ENCODE data around the gene HOXB3. TPM values are rescaled to one million over a fixed set of nuclear protein-coding genes. Genes with fewer than 3 reads are reported as not detected.

HOXB3 gene
- polyA plus RNA-seq, 1 donor = 30.8 TPM

- peaks cover 8% of the 10 kb centered on the region for H3K9me3 ChIP-seq (ENCODE audit: control insufficient read depth, low read depth, low read length)
- peaks cover 13% of the 10 kb centered on the region for H3K36me3 ChIP-seq (ENCODE audit: control insufficient read depth, insufficient read depth, low read length)
- peaks cover 16% of the 10 kb centered on the region for H3K4me1 ChIP-seq (ENCODE audit: control insufficient read depth, insufficient read depth, low read length)
- WGBS (ENCODE audit: insufficient coverage, low lambda C conversion rate) = no CpG with 5 or more reads among the region's 10 CpGs
- DNase-seq = peak in 1 of 2 donors; percentile 49
- peaks cover 87% of the 10 kb centered on the region for H3K27me3 ChIP-seq (ENCODE audit: control insufficient read depth, insufficient read depth, low read length)
- H3K27ac ChIP-seq (ENCODE audit: low read length) = peak overlapping the region; percentile 88
- peak overlapping the region; percentile 0 for H3K4me3 ChIP-seq (ENCODE audit: low read length)
These were observed 42.9 kb downstream of the HOXB3 start for GRCh38 chr17:48546924-48547807.

GRCh38 chr17:48546137-48546923 is 43.7 kb downstream of the HOXB3 start:
- WGBS (ENCODE audit: insufficient coverage, low lambda C conversion rate) = no CpG with 5 or more reads among the region's 10 CpGs
- peaks cover 9% of the 10 kb centered on the region for H3K36me3 ChIP-seq (ENCODE audit: control insufficient read depth, insufficient read depth, low read length)
- H3K27me3 ChIP-seq (ENCODE audit: control insufficient read depth, insufficient read depth, low read length) = peaks cover 87% of the 10 kb centered on the region
- peaks cover 12% of the 10 kb centered on the region for H3K9me3 ChIP-seq (ENCODE audit: control insufficient read depth, low read depth, low read length)
- peak overlapping the region; percentile 88 for H3K27ac ChIP-seq (ENCODE audit: low read length)
- H3K4me3 ChIP-seq (ENCODE audit: low read length) = peak overlapping the region; percentile 0
- H3K4me1 ChIP-seq (ENCODE audit: control insufficient read depth, insufficient read depth, low read length) = peaks cover 13% of the 10 kb centered on the region
- DNase-seq = no peak

DNA sequence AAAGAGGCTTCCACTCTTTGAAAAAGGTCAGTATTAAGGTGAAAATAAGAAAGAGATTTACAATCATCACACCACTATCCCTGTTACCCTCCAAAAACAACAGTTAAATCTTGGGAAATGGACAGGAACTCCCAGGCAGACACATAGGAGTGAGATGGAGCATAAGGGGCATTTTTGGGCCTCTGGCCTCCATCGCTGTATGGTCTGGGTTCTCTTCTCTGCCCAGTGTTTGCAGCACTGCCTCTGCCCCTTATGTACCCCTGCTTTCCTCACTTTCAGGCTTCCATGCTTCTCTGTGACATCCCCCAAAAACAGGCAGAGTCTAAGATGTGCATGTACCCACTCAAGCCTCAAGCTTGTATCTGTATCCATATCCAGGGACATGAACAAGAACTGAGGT is 44.5 kb downstream of the HOXB3 start:
- H3K4me1 ChIP-seq (ENCODE audit: control insufficient read depth, insufficient read depth, low read length) = peaks cover 13% of the 10 kb centered on the region
- WGBS (ENCODE audit: insufficient coverage, low lambda C conversion rate) = no CpG with 5 or more reads among the region's 1 CpG
- DNase-seq = no peak
- no peak overlapping the region for H3K4me3 ChIP-seq (ENCODE audit: low read length)
- H3K9me3 ChIP-seq (ENCODE audit: control insufficient read depth, low read depth, low read length) = peaks cover 10% of the 10 kb centered on the region
- peak overlapping the region; percentile 88 for H3K27ac ChIP-seq (ENCODE audit: low read length)
- H3K36me3 ChIP-seq (ENCODE audit: control insufficient read depth, insufficient read depth, low read length) = peaks cover 7% of the 10 kb centered on the region
- H3K27me3 ChIP-seq (ENCODE audit: control insufficient read depth, insufficient read depth, low read length) = peaks cover 89% of the 10 kb centered on the region

GRCh38 chr17:48545022-48545375 is 45.0 kb downstream of the HOXB3 start, which contains the start of gene HOXB2:
Gene HOXB2 (minus strand): TSS chr17:48545109. CDS start chr17:48544911, 198 bp downstream.
- DNase-seq = no peak
- Histone ChIP-seq H3K4me1 (ENCODE audit: control insufficient read depth, insufficient read depth, low read length) (peaks cover 17% of the 10 kb centered on the region), H3K27ac (ENCODE audit: low read length) (peak within 1 kb of the TSS; percentile 88), H3K9me3 (ENCODE audit: control insufficient read depth, low read depth, low read length) (peaks cover 7% of the 10 kb centered on the region), H3K4me3 (ENCODE audit: low read length) (peak within 1 kb of the TSS; percentile 70), H3K36me3 (ENCODE audit: control insufficient read depth, insufficient read depth, low read length) (peaks cover 4% of the 10 kb centered on the region), H3K27me3 (ENCODE audit: control insufficient read depth, insufficient read depth, low read length) (peaks cover 89% of the 10 kb centered on the region)
- 80% methylated on average over 1 of the region's 12 CpGs for WGBS (ENCODE audit: insufficient coverage, low lambda C conversion rate)

GRCh38 chr17:48544349-48545021 is 45.6 kb downstream of the HOXB3 start:
- Histone ChIP-seq H3K27ac (ENCODE audit: low read length) (peak overlapping the region; percentile 88), H3K4me3 (ENCODE audit: low read length) (peak overlapping the region; percentile 70), H3K9me3 (ENCODE audit: control insufficient read depth, low read depth, low read length) (peaks cover 7% of the 10 kb centered on the region), H3K27me3 (ENCODE audit: control insufficient read depth, insufficient read depth, low read length) (peaks cover 89% of the 10 kb centered on the region), H3K4me1 (ENCODE audit: control insufficient read depth, insufficient read depth, low read length) (peaks cover 17% of the 10 kb centered on the region), H3K36me3 (ENCODE audit: control insufficient read depth, insufficient read depth, low read length) (peaks cover under 1% of the 10 kb centered on the region)
- no CpG with 5 or more reads among the region's 38 CpGs for WGBS (ENCODE audit: insufficient coverage, low lambda C conversion rate)
- peak; percentile 71 to 73 for DNase-seq

DNA sequence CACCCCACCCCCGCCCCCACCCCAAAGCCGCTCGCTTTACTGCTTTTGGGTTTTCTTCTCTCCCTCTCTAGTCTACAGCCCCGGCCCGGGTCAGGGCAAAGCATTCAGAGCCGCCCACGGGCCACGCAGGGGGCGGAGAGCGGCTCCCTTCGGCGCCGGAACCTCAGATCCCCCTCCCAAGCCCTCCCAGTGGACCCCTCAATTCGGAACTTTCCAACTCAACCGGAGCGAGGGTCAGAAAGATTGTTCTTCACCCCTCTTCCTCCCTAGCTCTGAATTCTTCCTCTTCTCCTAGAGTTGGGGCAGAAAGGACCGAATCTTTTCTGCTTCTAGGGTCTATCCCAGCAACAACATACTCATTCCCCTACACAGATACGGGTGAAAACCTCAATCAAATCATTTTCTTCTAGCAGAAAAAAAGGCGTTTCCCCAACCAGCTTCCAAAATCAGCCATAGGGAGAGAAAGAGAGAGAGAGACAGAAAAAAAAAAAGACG is 46.1 kb downstream of the HOXB3 start:
- peaks cover 7% of the 10 kb centered on the region for H3K9me3 ChIP-seq (ENCODE audit: control insufficient read depth, low read depth, low read length)
- H3K27me3 ChIP-seq (ENCODE audit: control insufficient read depth, insufficient read depth, low read length) = peaks cover 89% of the 10 kb centered on the region
- H3K4me3 ChIP-seq (ENCODE audit: low read length) = peak overlapping the region; percentile 70
- peak overlapping the region; percentile 88 for H3K27ac ChIP-seq (ENCODE audit: low read length)
- no peak for DNase-seq
- no CpG with 5 or more reads among the region's 20 CpGs for WGBS (ENCODE audit: insufficient coverage, low lambda C conversion rate)
- H3K36me3 ChIP-seq (ENCODE audit: control insufficient read depth, insufficient read depth, low read length) = no peaks in the 10 kb centered on the region
- H3K4me1 ChIP-seq (ENCODE audit: control insufficient read depth, insufficient read depth, low read length) = peaks cover 17% of the 10 kb centered on the region

GRCh38 chr17:48543107-48543853 is 46.8 kb downstream of the HOXB3 start:
- peaks cover 7% of the 10 kb centered on the region for H3K9me3 ChIP-seq (ENCODE audit: control insufficient read depth, low read depth, low read length)
- H3K4me1 ChIP-seq (ENCODE audit: control insufficient read depth, insufficient read depth, low read length) = peaks cover 17% of the 10 kb centered on the region
- H3K27ac ChIP-seq (ENCODE audit: low read length) = peak overlapping the region; percentile 90
- peaks cover 85% of the 10 kb centered on the region for H3K27me3 ChIP-seq (ENCODE audit: control insufficient read depth, insufficient read depth, low read length)
- no peaks in the 10 kb centered on the region for H3K36me3 ChIP-seq (ENCODE audit: control insufficient read depth, insufficient read depth, low read length)
- no peak for DNase-seq
- no CpG with 5 or more reads among the region's 72 CpGs for WGBS (ENCODE audit: insufficient coverage, low lambda C conversion rate)
- peak overlapping the region; percentile 70 for H3K4me3 ChIP-seq (ENCODE audit: low read length)

- peak overlapping the region; percentile 70 for H3K4me3 ChIP-seq (ENCODE audit: low read length)
- H3K9me3 ChIP-seq (ENCODE audit: control insufficient read depth, low read depth, low read length) = peaks cover 7% of the 10 kb centered on the region
- WGBS (ENCODE audit: insufficient coverage, low lambda C conversion rate) = 60% methylated on average over 1 of the region's 12 CpGs
- H3K27me3 ChIP-seq (ENCODE audit: control insufficient read depth, insufficient read depth, low read length) = peaks cover 79% of the 10 kb centered on the region
- H3K4me1 ChIP-seq (ENCODE audit: control insufficient read depth, insufficient read depth, low read length) = peaks cover 17% of the 10 kb centered on the region
- DNase-seq = no peak
- H3K36me3 ChIP-seq (ENCODE audit: control insufficient read depth, insufficient read depth, low read length) = no peaks in the 10 kb centered on the region
- H3K27ac ChIP-seq (ENCODE audit: low read length) = peak overlapping the region; percentile 90
These were observed 47.3 kb downstream of the HOXB3 start for GRCh38 chr17:48542698-48543106.

GRCh38 chr17:48542114-48542656 is 47.9 kb downstream of the HOXB3 start:
- H3K27me3 ChIP-seq (ENCODE audit: control insufficient read depth, insufficient read depth, low read length) = peaks cover 78% of the 10 kb centered on the region
- peaks cover 7% of the 10 kb centered on the region for H3K9me3 ChIP-seq (ENCODE audit: control insufficient read depth, low read depth, low read length)
- no peaks in the 10 kb centered on the region for H3K36me3 ChIP-seq (ENCODE audit: control insufficient read depth, insufficient read depth, low read length)
- DNase-seq = no peak
- peak overlapping the region; percentile 70 for H3K4me3 ChIP-seq (ENCODE audit: low read length)
- 57% methylated on average over 5 of the region's 27 CpGs for WGBS (ENCODE audit: insufficient coverage, low lambda C conversion rate)
- peak overlapping the region; percentile 90 for H3K27ac ChIP-seq (ENCODE audit: low read length)
- H3K4me1 ChIP-seq (ENCODE audit: control insufficient read depth, insufficient read depth, low read length) = peaks cover 17% of the 10 kb centered on the region

Data from large intestine (tissue), 3 donors.